ENCODE results near the gene CAMK2A.

DNA sequence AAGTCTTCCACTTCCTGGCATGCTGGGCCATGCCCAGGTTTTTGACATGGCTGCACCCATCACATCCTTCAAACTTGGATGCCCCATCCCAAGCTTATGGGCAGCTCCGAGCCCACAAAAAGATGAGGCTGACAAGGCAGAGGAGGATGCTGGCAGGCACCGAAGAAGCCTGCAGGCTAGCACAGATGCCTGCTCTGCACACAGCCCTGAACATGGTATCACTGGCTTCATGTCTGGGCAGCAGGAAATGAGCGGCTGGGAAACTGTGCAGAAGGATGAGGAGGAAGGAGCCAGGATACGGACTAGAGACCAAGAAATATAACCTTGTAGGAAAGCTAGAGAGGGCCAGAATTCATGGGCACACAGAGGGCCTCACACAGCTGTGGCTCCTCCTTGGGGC is 14.8 kb downstream of the CAMK2A start:
- TF ChIP-seq, protein P1, sequence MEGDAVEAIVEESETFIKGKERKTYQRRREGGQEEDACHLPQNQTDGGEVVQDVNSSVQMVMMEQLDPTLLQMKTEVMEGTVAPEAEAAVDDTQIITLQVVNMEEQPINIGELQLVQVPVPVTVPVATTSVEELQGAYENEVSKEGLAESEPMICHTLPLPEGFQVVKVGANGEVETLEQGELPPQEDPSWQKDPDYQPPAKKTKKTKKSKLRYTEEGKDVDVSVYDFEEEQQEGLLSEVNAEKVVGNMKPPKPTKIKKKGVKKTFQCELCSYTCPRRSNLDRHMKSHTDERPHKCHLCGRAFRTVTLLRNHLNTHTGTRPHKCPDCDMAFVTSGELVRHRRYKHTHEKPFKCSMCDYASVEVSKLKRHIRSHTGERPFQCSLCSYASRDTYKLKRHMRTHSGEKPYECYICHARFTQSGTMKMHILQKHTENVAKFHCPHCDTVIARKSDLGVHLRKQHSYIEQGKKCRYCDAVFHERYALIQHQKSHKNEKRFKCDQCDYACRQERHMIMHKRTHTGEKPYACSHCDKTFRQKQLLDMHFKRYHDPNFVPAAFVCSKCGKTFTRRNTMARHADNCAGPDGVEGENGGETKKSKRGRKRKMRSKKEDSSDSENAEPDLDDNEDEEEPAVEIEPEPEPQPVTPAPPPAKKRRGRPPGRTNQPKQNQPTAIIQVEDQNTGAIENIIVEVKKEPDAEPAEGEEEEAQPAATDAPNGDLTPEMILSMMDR (IDR thresholded peaks at IDR 0.05), result no peak
- TF ChIP-seq ZFX (IDR thresholded peaks at IDR 0.05; ENCODE audit: borderline replicate concordance), result no peak
